Body of pancreas (tissue), 4 donors: Measurements from ENCODE around the gene ADGRL4. TPM values are rescaled to one million over a fixed set of nuclear protein-coding genes. Genes with fewer than 3 reads are reported as not detected.
"Not testable (repeated sequence)": the region's sequence is repeated elsewhere in the genome, so short reads cannot be mapped to it uniquely, and the experiment has no call there.

Source experiments
- ATAC-seq: fragments of 150-250 bp; one replicate; pipeline ENCODE4 v1.9.1; 2016
- DNase-seq, 4 donors: peaks; one replicate each; pipeline ENCODE4 v3.0.0-alpha.2; 2019
- H3K27ac ChIP-seq, 4 donors: fragments of 200-600 bp; sonication (generic); 1 replicate in 3 of 4; 2 replicates in 1 of 4; pipeline versions ENCODE4 v1.5.1 to v1.6.1; 2016 to 2019; ENCODE audit warnings: mild to moderate bottlenecking in 1 of 4, mixed read lengths in 1 of 4, moderate library complexity in 1 of 4
- H3K27me3 ChIP-seq, 2 donors: fragments of 200-600 bp; sonication (generic); one replicate each; pipeline ENCODE4 v1.6.0; 2016; ENCODE audit warnings: mild to moderate bottlenecking in 1 of 2
- H3K36me3 ChIP-seq, 2 donors: fragments of 200-600 bp; sonication (generic); replicated peaks in 1 of 2; 2 replicates each; pipeline ENCODE4 v1.5.1; 2016; ENCODE audit warnings: low read depth in 2 of 2; ENCODE audit not compliant: insufficient read depth in 1 of 2
- H3K4me1 ChIP-seq: fragments of 200-600 bp; sonication (generic); one replicate; pipeline ENCODE4 v1.6.0; 2016
- H3K4me3 ChIP-seq, 2 donors: fragments of 200-600 bp; sonication (generic); 1 replicate in 1 of 2; 2 replicates in 1 of 2; pipeline ENCODE4 v1.5.1; 2016 to 2019
- H3K9me3 ChIP-seq, 3 donors: fragments of 200-600 bp; sonication (generic); 1 replicate in 2 of 3; 2 replicates in 1 of 3; pipeline ENCODE4 v1.5.1; 2016
- POLR2A ChIP-seq, 3 donors: fragments of 450-650 bp; IDR thresholded peaks; one replicate each; pipeline ENCODE4 v1.6.1; 2016; ENCODE audit warnings: antibody characterized with exemption in 3 of 3, mild to moderate bottlenecking in 2 of 3
- WGBS, 2 donors: methylation state at CpG; one replicate each; pipeline ENCODE4 v1.1.5; 2017; 5-methylcytosine and 5-hydroxymethylcytosine counted together
- intact Hi-C: fragments of 100-400 bp; cut with DNase I; formaldehyde crosslinking; loops from one replicate; pipeline ENCODE4 v1.15.1; 2023
- total RNA-seq, 2 donors: library from RNA; depleted of rRNA; stranded (reverse); fragments of >200 nt; gene quantifications; one replicate each; pipeline ENCODE4 v1.1.0, GENCODE V29; 2016
- TF ChIP-seq, protein P1 (sequence below), 7 experiments: fragments of 450-650 bp in 4 of 7; fragments of 200-600 bp in 3 of 7; sonication (generic) in 3 of 7; IDR thresholded peaks; one replicate each; pipeline ENCODE4 v1.5.1; 2016 to 2019; ENCODE audit warnings: antibody characterized with exemption in 7 of 7

The ADGRL4 gene
- total RNA-seq, 2 donors from 2014 or later = 4.3 to 6.2 TPM

DNA sequence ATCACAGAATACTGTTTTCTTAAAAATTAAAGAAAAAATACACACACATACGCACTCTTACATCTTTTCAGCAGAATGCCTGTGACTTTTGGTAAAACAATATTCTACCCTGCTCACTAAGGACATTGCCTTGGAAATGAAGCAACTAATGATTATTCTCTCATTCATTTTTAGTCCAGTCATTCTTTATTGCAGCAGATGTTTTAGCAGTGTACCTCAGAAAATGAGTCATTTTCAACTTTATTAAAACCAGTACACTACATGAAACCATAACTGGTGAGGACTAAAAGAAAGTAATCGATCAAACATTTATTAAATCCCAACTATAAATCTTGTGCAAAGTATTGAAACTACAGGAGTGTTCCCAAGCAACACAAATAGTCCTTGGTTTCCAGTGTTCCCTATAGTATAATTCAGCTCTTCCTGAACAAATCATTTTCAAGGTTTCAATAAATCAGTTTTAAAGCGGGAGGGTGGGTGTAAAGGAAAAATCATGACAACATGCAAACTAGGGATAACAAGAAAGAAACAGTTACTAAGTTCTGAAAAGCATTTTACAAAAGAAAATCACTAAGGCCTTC lies 114.2 kb downstream of the ADGRL4 start:
- Histone ChIP-seq H3K4me3 (no peak overlapping the region), H3K27me3 (no peaks in the 10 kb centered on the region), H3K27ac (no peak overlapping the region), H3K4me1 (no peaks in the 10 kb centered on the region), H3K9me3 (no peaks in the 10 kb centered on the region), H3K36me3 (no peaks in the 10 kb centered on the region)
- ATAC-seq = no peak
- TF ChIP-seq POLR2A (IDR thresholded peaks at IDR 0.05) = no peak
- TF ChIP-seq, protein P1, sequence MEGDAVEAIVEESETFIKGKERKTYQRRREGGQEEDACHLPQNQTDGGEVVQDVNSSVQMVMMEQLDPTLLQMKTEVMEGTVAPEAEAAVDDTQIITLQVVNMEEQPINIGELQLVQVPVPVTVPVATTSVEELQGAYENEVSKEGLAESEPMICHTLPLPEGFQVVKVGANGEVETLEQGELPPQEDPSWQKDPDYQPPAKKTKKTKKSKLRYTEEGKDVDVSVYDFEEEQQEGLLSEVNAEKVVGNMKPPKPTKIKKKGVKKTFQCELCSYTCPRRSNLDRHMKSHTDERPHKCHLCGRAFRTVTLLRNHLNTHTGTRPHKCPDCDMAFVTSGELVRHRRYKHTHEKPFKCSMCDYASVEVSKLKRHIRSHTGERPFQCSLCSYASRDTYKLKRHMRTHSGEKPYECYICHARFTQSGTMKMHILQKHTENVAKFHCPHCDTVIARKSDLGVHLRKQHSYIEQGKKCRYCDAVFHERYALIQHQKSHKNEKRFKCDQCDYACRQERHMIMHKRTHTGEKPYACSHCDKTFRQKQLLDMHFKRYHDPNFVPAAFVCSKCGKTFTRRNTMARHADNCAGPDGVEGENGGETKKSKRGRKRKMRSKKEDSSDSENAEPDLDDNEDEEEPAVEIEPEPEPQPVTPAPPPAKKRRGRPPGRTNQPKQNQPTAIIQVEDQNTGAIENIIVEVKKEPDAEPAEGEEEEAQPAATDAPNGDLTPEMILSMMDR (IDR thresholded peaks at IDR 0.05) = no peak
- intact Hi-C loops = no loop called here
- WGBS, 2 donors = 69 to 73% methylated on average over 3 of the region's 3 CpGs
- DNase-seq = no peak

GRCh38 chr1:78887458-78887857 lies 119.1 kb downstream of the ADGRL4 start:
- Histone ChIP-seq H3K27me3 (no peaks in the 10 kb centered on the region), H3K4me3 (no peak overlapping the region), H3K9me3 (no peaks in the 10 kb centered on the region), H3K4me1 (peaks cover 4% of the 10 kb centered on the region), H3K36me3 (no peaks in the 10 kb centered on the region), H3K27ac (no peak overlapping the region)
- 76 to 86% methylated on average over 2 of the region's 2 CpGs for WGBS, 2 donors
- intact Hi-C loops = no loop called here
- DNase-seq (no peak), ATAC-seq (no peak)
- TF ChIP-seq POLR2A (IDR thresholded peaks at IDR 0.05) = no peak
- TF ChIP-seq, protein P1 (IDR thresholded peaks at IDR 0.05) = no peak

DNA sequence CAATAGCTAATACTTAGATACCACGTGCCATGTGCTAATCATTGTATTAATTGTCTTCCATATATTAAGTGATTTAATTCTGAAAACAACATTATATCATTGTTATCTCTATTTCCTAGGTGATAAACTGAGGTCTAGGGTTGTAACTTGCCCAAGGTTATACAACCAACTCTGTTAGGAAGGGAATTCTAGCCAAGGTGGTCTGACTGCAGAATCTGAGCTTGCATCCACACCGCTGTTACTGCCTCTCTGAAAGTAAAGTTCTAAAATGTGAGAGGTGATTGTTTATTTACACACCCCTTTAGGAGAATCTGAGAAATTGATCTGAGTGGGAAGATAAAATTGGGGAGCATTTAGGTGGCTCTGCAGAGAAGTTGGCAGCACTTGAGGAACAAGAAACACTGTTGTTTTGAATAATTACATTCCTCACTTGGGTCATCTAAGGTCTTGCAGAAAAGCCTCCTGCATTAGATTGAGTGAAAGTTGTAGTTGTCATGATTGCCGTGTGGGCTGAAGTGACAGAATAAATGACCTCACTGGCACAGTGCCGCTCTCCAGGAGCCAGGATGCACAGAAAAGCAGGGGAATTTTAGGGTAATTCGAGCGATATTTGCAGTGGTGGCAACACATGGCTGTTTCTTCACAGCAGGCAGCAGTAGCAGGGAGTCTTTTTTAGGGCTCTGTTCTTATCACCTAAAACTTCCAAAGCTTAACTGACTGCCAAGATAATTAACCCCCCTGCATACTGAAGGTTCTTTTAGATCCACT lies 121.7 kb downstream of the ADGRL4 start:
- Histone ChIP-seq H3K9me3 (no peaks in the 10 kb centered on the region), H3K27me3 (no peaks in the 10 kb centered on the region), H3K27ac (no peak overlapping the region), H3K4me3 (no peak overlapping the region), H3K4me1 (peaks cover 4% of the 10 kb centered on the region), H3K36me3 (no peaks in the 10 kb centered on the region)
- ATAC-seq (no peak), DNase-seq (no peak)
- 20% methylated on average over 6 of the region's 6 CpGs for WGBS, 2 donors
- intact Hi-C loops = no loop called here
- TF ChIP-seq, protein P1 (IDR thresholded peaks at IDR 0.05) = no peak

GRCh38 chr1:78880223-78880622 lies 126.3 kb downstream of the ADGRL4 start:
- Histone ChIP-seq H3K27me3 (no peaks in the 10 kb centered on the region), H3K27ac (no peak overlapping the region), H3K4me1 (peaks cover 4% of the 10 kb centered on the region), H3K9me3 (no peaks in the 10 kb centered on the region), H3K36me3 (no peaks in the 10 kb centered on the region), H3K4me3 (no peak overlapping the region)
- no peak for TF ChIP-seq POLR2A (IDR thresholded peaks at IDR 0.05)
- TF ChIP-seq, protein P1 (IDR thresholded peaks at IDR 0.05) = no peak
- 61 to 69% methylated on average over 5 of the region's 5 CpGs for WGBS, 2 donors
- ATAC-seq (no peak), DNase-seq (no peak)
- intact Hi-C loops = no loop called here

GRCh38 chr1:78875986-78876385 lies 130.5 kb downstream of the ADGRL4 start:
- H3K9me3 ChIP-seq, DNase-seq, H3K4me3 ChIP-seq, H3K27ac ChIP-seq, H3K4me1 ChIP-seq, H3K27me3 ChIP-seq, intact Hi-C loops, ATAC-seq, H3K36me3 ChIP-seq: not testable (repeated sequence)
- WGBS, 2 donors = 69 to 70% methylated on average over 4 of the region's 4 CpGs

GRCh38 chr1:78872801-78873200 lies 133.7 kb downstream of the ADGRL4 start:
- WGBS, 2 donors = 75 to 76% methylated on average over 4 of the region's 4 CpGs
- H3K9me3 ChIP-seq, H3K36me3 ChIP-seq, H3K27me3 ChIP-seq, DNase-seq, ATAC-seq, H3K4me3 ChIP-seq, intact Hi-C loops, H3K4me1 ChIP-seq, H3K27ac ChIP-seq: not testable (repeated sequence)
